Measurements from ENCODE around the gene NFIC.
"Not testable (repeated sequence)": the region's sequence is repeated elsewhere in the genome, so short reads cannot be mapped to it uniquely, and the experiment has no call there.

Gene NFIC

DNA sequence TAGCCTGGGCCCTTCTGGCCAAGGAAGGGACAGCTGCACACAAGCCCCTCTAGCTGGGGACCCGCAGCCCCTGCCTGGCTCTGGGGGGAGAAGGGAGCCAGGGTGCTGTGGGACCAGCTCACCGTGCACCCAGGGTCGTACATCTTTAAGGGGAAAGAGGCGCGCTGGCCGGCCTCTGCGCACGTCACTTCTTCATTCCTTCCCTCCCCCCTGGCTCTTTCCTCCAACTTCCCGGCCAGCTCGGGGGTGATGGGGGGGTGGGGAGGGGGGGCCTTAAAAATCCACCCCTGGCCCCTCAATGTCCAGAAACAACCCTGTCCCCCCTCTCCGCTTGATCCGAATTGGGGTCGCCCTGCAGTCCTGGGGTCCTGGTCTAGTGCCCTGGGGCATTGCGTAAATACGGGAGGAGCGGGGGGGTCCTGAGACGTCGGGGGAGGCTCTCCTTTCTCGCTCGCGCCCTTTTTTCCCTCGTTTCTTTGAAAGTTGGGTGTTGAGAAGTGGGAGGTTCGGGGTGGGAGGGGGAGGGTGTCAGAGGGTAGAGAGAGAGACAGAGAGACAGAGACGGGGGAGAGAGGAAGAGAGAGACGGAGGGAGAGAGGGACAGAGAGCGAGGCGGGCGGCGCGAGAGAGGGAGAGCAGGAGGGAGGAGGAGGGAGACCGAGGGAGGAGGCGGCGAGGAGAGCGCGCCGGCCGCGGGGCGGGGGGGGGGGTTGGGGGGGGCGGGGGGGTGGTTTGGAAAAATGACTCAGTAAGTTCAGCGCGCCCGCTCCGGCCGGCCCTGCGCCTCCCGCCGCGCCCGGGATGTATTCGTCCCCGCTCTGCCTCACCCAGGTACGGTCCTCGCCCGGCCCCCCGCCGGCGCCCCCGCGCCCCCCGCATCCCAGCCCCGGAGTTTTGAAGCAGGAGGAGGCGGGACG is at the start of gene NFIC:
NFIC (plus strand) TSS at position 748 of the 917 bp plus-strand sequence; CDS start at position 802, 54 bp downstream.
- DNase-seq (ENCODE audit: low spot score): peak; percentile 86

DNA sequence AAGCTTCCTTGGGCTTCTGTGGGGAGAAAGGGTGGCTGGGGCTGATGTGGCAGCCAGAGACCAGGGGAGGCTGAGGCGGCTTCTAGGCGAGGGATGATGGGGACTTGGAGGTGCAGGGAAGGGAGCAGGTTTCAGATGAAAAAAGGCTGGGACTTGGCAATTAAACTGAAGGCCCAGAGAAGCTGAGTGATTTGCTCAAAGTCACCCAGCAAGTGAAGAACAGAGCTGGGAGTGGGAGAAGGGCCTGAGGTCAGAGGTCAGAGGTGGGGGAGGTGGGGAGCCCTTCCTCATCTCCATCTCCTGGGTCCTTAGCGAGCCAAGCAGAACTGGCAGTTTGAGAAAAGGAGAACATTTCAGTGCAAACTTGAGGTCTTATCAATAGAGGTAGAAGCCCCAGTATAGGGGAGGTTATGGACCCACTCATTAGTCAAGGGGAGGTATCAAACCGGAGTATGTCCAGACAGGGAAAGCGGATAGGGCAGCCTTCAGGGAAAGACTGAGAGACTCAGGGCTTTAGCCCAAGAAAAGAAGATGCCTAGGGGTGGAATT is 49.6 kb upstream of the NFIC start:
- DNase-seq (ENCODE audit: low spot score): no peak

DNA sequence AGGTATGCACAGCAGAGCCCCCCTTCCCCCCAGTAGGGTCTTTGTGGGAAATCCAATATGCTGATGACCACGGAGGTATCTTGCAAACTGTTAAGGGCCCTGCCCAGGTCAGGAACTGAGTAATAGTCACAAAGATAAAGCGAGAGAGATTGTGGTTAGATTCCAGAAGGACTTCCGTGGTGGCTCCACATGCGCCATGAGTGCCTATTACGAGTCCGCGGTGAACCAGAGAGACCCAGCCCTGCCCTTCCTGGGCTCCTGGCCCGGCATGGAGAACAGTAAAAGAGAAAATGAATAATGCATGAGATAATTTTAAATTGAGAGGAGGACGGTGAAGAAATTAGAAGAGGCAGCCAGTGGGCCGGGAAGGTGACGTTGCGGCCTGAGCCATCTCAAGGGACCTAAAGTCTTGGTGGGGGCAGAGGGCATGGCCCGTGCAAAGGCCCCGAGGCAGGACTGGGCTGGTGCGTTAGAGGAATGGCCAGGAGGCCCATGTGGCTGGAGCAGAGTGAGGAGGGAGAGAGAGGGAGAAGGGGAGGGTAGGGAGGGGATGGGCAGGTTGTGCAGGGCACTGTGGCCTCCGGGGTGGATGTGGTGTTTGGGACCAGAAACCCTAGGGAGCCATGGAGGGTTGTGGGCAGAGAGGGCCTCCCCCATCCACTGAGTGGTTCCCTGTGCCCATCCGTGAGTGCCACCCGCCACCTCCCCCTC is 46.6 kb upstream of the NFIC start:
- no peak for DNase-seq (ENCODE audit: low spot score)

DNA sequence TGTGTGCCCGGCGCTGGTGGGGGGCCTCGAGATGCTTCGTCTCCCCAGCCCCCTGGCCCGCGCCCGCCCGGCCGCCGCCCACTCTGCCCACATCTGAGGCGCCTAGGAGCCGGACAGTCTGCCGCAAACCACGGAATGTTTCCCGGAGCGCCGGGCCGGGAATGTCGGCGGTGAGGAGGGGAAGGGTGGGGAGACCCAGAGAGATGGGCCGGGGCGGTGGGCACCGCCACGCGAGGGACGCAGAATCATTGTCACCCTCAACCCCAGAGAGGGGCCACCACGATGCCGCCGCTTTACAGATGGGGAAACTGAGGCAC is 46.1 kb upstream of the NFIC start:
- DNase-seq (ENCODE audit: low spot score): no peak

DNA sequence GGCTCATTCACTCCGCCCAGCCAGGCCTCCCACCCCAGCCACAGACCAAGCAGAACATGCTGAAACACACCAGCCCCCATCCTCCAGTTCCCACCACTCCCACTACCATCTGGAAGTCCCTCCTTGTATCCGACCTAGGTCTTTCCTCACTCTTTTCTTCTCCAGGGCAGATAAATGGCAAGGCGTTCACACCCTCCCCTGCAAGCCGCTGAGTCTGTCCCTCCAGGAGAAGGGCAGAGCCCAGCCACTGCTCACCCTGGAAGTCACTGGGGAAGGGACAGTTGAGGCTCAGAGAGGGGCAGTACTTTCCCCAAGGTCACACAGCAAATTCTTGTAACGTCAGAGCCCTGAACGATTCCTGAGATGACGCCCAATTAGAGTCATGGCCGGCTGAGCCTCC is 45.5 kb upstream of the NFIC start:
- no peak for DNase-seq (ENCODE audit: low spot score)

DNA sequence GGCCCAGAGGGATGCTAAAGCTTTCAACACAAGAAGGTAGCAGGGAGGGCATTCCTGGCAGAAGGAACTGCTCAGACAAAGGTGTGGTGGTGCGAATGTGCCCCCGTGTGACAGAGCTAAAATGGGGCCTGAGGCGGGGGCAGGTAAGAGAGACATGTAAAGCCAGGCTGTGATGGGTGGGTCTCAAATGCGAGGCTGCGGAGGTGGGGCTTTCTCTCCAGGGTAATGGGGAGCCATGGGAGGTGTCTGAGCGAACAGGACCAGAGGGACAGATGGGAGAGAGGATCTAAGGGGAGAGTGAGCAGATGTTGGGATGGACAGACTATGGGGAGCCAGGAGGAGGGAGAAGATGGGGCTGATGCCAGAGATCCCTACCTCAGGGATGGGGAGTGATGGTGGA is 44.7 kb upstream of the NFIC start:
- no peak for DNase-seq (ENCODE audit: low spot score)

DNA sequence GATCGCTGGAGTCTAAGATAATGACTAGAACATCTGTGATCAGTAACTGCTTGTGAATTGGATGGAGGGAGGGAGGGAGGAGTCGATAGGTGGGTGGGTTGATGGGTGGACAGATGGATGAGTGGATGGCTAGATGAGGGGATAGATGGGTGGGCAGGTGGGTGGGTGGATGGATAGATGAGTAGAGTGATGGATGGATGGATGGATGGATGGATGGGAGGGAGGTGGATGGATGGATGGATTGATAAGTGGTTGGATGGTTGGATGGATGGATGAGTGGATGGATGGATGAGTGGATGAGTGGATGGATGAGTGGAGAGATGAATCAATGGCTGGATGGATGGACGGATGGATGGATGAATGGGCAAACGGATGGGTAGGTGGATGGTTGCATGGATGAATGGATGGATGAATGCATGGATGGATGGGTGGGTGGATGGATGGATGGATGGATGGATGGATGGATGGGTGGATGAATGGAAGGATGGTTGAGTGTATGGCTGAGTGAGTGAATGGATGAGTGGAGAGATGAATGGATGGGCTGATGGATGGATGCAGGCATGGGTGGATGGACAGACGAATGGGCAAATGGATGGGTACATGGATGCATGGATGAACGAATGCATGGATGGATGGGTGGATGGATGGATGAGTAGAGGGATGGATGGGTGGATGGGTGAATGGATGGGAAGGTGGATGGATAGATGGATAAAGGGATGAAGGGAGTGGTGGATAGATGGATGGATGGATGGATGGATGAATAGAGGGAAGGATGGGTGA is 44.0 kb upstream of the NFIC start:
- no peak for DNase-seq (ENCODE audit: low spot score)

DNA sequence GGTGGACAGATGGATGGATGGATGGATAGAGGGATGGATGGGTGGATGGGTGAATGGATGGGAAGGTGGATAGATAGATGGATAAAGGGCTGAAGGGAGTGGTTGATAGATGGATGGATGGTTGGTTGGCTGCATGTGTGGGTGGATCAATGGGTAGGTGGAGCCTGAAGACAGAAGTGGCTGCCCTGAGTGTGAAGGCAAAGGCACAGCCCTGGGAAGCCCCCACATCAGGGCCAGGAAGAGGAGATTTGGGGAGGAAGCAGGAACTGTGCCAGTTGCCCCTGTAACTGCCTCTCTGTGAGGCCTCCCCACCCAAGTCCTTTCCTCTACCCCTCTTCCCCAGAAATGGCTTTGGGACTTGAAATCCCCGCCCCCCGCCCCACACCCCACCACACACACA is 43.4 kb upstream of the NFIC start:
- DNase-seq (ENCODE audit: low spot score): no peak

DNA sequence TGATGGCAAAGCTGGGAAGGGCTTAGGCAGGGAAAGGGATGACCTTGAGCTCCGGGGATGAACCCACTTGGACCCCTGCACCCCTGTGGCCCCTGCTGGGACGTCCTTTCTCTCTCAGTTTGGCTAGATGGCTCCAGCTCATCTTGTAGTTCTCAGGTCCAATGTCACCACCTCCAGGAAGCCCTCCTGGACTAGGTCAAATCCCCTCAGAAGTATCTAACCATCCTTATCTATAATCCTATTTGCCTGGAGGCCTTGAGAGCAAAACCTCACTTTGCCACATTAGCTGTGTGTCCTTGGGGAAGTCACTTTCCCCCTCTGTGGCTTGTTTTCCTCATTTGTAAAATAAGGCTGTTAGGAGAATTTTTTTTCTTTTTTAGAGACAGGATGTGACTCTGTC is 42.7 kb upstream of the NFIC start:
- DNase-seq (ENCODE audit: low spot score): no peak

DNA sequence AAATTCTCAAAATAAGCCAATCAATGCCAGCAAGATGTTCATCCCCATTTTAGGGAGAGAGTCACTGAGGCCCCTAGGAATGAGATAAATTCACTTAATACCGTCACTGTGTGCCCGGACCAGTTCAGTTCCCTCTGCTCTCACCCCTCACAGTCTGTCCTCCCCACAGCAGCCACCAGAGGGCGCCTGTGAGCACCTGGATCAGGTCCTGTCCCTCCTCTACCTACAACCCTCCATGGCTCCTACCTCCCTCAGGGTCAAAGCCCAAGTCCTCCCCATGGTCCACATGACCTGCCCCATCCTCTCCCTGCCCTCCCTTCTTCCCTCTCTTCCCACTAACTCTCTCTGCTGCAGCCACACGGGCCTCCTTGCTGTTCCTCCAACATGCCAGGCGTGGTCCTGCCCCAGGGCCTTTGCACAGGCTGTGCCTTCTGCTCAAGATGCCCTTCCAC is 42.0 kb upstream of the NFIC start:
- DNase-seq (ENCODE audit: low spot score): no peak

DNA sequence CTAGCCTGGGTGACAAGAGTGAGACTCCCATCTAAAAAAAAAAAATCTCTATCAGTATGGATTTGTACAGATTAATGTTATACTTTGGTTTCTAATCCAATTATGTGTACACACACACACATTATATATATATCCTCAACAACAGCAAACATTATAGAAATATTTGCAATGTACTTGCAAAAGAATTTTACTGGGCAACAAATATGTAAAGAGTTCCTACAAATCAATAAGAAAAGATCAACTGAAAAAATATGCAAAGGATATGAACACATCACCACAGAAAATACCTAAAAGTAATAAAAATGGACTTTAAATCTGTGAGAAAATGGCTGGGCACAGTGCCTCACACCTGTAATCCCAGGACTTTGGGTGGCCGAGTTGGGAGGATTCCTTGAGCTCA is 40.9 kb upstream of the NFIC start:
- DNase-seq (ENCODE audit: low spot score): no peak

DNA sequence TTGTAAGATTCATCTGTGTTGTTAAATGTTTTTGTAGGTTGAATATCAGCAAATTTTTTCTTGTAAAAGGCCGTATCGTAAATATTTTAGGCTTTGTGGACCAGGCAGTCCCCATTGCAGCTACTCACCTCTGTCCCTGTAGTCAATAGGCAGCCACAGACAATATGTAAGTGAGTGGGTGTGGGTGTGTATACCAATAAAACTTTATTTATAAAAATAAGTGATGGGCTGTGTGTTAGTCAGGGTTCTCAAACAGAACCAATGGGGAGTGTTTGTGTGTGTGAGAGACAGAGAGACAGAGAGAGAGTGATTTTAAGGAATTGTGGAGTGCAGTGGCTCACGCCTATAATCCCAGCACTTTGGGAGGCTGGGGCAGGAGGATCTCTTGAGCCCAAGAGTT is 37.6 kb upstream of the NFIC start:
- no peak for DNase-seq (ENCODE audit: low spot score)

DNA sequence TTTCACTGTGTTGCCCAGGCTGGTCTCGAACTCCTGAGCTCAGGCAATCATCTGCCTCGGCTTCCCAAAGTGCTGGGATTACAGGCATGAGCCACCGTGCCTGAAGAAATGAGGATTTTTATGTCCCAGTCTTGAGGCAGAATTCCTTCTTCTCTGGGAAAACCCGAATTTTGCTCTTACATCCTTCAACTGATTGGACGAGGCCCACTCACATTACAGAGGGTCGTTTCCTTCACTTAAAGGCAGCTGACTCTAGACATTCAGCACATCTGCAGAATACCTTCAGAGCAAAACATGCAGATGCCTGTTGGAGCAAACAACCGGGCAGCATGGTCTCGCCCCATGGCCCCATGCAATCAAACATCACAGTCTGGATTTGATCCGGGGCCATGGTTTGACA is 36.3 kb upstream of the NFIC start:
- DNase-seq (ENCODE audit: low spot score): no peak

DNA sequence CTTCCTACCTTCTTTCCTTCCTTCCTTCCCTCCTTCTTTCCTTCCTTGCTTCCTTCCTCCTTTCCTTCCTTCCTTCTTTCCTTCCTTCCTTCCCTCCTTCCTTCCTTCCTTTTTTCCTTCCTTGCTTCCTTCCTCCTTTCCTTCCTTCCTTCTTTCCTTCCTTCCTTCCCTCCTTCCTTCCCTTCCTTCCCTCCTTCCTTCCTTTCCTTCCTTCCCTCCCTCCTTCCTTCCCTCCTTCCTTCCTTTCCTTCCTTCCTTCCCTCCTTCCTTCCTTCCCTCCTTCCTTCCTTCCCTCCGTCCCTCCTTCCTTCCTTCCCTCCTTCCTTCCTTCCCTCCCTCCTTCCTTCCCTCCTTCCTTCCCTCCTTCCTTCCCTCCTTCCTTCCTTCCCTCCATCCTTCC is 34.2 kb upstream of the NFIC start:
- not testable (repeated sequence) for DNase-seq (ENCODE audit: low spot score)

DNA sequence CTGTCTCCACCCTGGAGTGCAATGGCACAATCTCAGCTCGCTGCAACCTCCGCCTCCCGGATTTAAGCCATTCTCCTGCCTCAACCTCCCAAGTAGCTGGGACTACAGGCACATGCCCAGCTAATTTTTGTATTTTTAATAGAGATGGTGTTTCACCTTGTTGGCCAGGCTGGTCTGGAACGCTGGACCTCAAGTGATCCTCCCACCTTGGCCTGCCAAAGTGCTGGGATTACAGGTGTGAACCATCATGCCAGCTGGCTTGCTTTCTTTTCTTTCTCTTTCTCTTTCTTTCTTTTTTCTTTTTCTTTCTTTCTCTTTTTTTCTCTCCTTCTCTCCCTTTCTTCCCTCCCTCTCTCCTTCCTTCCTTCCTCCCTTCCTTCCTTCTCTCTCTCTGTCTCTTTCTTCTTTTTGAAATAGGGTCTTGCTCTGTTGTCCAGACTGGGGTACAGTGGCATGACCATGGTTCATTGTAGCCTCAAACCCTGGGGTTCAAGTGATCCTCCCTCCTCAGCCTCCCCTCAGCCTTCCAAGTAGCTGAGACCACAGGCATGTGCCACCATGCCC is 33.3 kb upstream of the NFIC start:
- DNase-seq (ENCODE audit: low spot score): no peak

DNA sequence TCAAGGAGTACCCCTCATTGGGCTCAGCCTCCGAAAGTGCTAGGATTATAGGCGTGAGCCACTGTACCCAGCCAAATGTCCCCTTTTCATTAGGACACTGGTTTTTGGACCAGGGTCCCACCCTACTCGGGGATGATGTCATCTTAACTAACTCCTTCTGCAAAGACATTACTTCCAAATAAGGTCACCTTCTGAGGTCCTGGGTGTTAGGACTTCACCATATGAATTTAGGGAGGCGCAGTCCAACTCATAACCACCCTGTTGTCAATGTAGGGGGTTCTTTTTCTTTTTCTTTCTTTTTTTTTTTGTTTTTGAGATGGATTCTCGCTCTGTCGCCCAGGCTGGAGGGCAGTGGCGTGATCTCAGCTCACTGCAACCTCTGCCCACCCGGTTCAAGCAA is 32.7 kb upstream of the NFIC start:
- DNase-seq (ENCODE audit: low spot score): no peak

DNA sequence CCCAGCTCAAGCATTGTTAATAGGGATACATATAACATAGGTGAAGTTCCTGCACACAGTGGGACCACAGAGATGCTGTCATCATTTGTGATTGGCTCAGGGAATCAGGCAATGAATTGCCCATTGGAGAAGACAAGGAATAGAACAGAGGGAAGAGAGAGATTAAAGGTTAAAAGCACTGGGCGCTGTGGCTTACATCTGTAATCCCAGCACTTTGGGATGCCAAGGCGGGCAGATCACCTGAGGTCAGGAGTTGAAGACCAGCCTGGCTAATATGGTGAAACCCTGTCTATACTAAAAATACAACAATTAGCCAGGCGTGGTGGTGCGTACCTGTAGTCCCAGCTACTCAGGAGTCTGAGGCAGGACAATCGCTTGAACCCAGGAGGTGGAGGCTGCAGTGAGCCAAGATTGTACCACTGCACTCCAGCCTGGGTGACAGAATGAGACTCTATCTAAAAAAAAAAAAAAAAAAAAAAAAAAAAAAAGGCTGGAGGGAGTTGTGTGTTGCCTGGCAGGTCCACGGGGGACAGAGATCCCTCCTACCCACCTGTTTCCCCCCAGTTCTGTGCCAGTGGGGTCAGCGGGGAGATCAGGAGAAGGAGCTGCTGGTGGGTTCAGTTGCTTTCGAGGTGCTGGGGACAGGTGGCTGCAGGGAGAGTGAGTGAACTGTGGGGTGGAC is 31.5 kb upstream of the NFIC start:
- not testable (repeated sequence) for DNase-seq (ENCODE audit: low spot score)

DNA sequence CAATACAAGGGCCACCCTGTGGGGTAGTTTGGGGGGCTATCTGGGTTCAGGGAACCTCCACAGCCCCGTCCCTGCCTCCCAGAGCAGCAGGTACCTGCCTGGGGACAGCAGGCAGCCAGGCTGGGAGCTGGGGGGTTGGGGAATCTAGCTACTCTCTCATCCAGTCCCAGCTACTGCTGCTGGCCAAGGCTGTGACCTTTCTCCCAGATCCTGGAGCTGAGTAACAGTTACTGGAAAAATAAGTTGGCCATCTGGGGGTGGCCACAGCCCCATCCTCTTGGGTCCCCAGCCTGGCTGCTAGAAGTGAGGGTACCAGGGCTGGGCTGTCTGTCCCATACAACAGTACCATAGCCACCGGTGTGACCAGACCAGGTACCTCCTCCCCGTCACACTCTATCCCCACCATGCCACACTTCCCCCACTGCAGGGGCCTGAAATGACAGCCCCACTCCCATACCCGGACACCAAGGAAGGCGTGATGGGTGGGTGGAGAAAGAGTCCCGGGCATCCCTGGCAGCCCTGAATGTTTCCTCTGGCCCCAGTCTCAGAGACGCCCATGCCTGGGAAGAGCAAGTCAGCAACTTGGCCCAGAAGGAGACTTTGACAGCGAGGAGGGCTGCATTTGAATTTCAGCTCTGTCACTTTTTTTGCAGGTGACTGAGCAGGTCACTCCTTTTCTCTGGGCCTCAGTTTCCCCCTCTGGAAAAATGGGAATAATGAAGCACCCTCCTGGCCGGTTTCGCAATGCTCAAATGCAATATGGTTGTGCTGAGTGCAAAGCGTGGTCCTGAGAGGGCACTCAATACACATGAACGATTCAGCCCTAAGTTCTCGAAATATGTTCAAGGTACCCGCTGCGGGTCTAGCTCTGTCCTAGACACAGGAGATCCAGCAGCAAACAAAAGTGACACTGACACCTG is 30.7 kb upstream of the NFIC start:
- DNase-seq (ENCODE audit: low spot score): no peak

DNA sequence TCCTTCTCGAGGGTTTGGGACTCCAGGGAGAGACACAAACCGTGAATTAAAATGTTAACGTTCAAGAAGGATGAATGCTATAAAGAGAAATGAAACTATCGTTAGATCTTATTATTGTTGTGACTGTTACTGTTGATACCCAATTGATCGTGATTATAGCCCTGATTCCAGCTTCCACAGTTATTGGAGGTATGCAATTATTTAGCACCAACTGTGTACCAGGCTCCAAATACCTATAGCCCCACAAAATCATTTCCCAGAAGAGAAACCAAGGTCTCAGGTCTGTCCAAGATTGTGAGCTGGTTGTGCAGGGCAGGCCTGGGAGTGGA is 30.1 kb upstream of the NFIC start:
- DNase-seq (ENCODE audit: low spot score): no peak

DNA sequence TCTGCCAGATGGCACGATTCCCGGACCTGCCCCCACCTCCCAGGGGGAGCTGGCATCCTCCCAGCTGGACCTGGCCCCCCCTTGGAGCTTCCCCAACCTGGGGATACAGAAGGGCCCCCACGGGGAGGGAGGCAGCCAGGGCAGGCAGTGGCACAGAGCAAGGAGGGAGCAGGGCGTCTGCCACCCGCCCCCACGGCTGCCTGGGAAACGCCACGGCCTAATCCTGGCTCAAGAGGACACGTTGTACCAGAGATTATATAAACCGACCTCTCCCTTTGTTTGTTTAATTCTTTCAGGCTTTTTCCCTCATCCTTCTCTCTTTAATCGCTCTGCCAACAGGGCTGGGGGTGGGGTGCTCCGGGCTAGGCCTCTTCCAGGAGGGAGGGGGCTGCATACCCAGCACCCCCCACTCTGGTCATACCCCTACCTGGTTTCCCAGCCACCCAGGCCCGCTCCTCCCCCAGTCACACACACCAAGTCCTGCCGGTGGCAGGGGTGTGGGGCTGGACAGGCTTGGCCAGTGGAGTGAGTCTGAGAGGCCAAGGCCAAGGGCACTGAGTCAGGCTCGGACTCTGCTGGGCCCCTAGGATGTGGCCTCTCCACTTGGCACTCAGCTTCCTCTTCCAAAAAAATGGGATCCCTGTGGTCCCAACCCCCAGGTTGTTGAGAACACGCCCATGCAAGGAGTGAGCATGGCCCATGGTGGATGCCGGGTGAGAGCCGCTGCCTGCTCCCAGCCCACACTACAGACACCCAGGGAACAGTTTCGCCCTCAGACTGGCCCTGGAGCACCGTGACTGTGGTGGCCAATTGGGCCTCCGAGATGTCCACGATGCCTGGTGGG is 29.5 kb upstream of the NFIC start:
- no peak for DNase-seq (ENCODE audit: low spot score)
